Measurements from ENCODE around the gene PLOD3. TPM values are rescaled to one million over a fixed set of nuclear protein-coding genes. Genes with fewer than 3 reads are reported as not detected.

Gene PLOD3
- total and polyA plus RNA-seq, 2 of the 8 experiments (the other 6 are each of a cell fraction or from before 2014, with no cell fraction given), result 28.4 to 47.2 TPM

- no peak overlapping the region for H3K4ac ChIP-seq (replicated peaks; ENCODE audit: insufficient read length, low read depth, low read length)
- 0 out of 2 replicates have a peak overlapping the region, but pooled peaks have one; percentile 9 for H2BK12ac ChIP-seq (ENCODE audit: low read depth, low read length)
- H2BK15ac ChIP-seq (ENCODE audit: low read length), result no peak overlapping the region
- H4K5ac ChIP-seq (ENCODE audit: insufficient read length, low read depth, low read length), result no peak overlapping the region
- H4K8ac ChIP-seq (ENCODE audit: extremely low read depth, insufficient read depth, low read length), result no peak overlapping the region
- H2AK5ac ChIP-seq (ENCODE audit: low read depth, low read length), result no peak overlapping the region
- no peak overlapping the region for H3K23ac ChIP-seq (ENCODE audit: insufficient read length)
- WGBS, 2 experiments (ENCODE audit: extremely low coverage in 1 of 2, insufficient coverage in 1 of 2, insufficient read length in 1 of 2, insufficient replicate concordance in 2 of 2, low coverage in 1 of 2, low lambda C conversion rate in 2 of 2, missing lambda C conversion rate in 1 of 2), result 91% methylated on average over 23 of the region's 27 CpGs; no CpG with 5 or more reads in 1 of the 2 experiments
- DNase-seq (ENCODE audit: low read depth in 1 of 2, low spot score in 2 of 2) (no peak), FAIRE-seq (no peak)
- no peak overlapping the region for H2AFZ ChIP-seq (ENCODE audit: low read length)
- no peaks in the 10 kb centered on the region for H3K27me3 ChIP-seq (replicated peaks in 1 of 4; ENCODE audit: control insufficient read depth in 3 of 4, extremely low read depth in 1 of 4, insufficient read depth in 3 of 4, low read length in 3 of 4)
- no peak overlapping the region; the same call in 1 of the 2 replicates for H3K27ac ChIP-seq (ENCODE audit: low read depth, low read length)
- H3K18ac ChIP-seq (ENCODE audit: extremely low read depth, low read length), result no peak overlapping the region
- no peaks in the 10 kb centered on the region; a peak in 2 of 8 replicates for H3K36me3 ChIP-seq (ENCODE audit: control insufficient read depth in 2 of 4, insufficient read depth in 4 of 4, low read length in 3 of 4)
- POLR2A ChIA-PET (ENCODE audit: partially characterized antibody), result interaction anchor here (1.0 to 2.3 kb wide), 2 partner anchors 34 to 71 kb away, joined by 3 to 7 read pairs; no protein-coding TSS in a partner anchor
- peaks cover 1% of the 10 kb centered on the region for H3K23me2 ChIP-seq (ENCODE audit: low read depth, low read length)
- H3K4me2 ChIP-seq (ENCODE audit: insufficient read depth in 1 of 2, low read depth in 2 of 2, low read length in 2 of 2), result no peak overlapping the region
- H2BK5ac ChIP-seq (ENCODE audit: low read depth, low read length), result peak overlapping the region; percentile 52; the same call in 1 of the 2 replicates
- no peaks in the 10 kb centered on the region for H3K9me3 ChIP-seq (ENCODE audit: insufficient read depth in 2 of 2, low read depth in 1 of 2, low read length in 1 of 2)
- H3K79me2 ChIP-seq (ENCODE audit: control insufficient read depth in 1 of 2, insufficient read depth in 2 of 2, low read length in 2 of 2), result peaks cover 0 to 16% of the 10 kb centered on the region in 2 experiments; a peak in 1 of 4 replicates
- no peak overlapping the region for H2BK20ac ChIP-seq (ENCODE audit: low read length)
- no peak overlapping the region for H3K4me3 ChIP-seq (ENCODE audit: extremely low read depth in 1 of 4, insufficient read depth in 2 of 4, low read depth in 3 of 4, low read length in 4 of 4)
- H3K9ac ChIP-seq (replicated peaks in 1 of 4; ENCODE audit: extremely low read depth in 1 of 4, low read depth in 3 of 4, low read length in 3 of 4), result no peak overlapping the region
- no peak overlapping the region for H3K56ac ChIP-seq (replicated peaks; ENCODE audit: insufficient read length, low read depth, low read length)
- H4K91ac ChIP-seq (replicated peaks; ENCODE audit: insufficient read length, low read length), result no peak overlapping the region
- peaks cover 0 to 9% (median 4%) of the 10 kb centered on the region in 4 experiments; a peak in 5 of 7 replicates for H3K4me1 ChIP-seq (replicated peaks in 1 of 4; ENCODE audit: control insufficient read depth in 3 of 4, insufficient read depth in 4 of 4, low read length in 3 of 4)
- no peak overlapping the region for H3K14ac ChIP-seq (ENCODE audit: insufficient read length)
- H3K79me1 ChIP-seq (ENCODE audit: low read depth, low read length), result peaks cover 6% of the 10 kb centered on the region; the same call in 1 of the 2 replicates
- peaks cover 0 to 16% of the 10 kb centered on the region in 2 experiments for H4K20me1 ChIP-seq (replicated peaks in 1 of 2; ENCODE audit: control insufficient read depth in 1 of 2, insufficient read depth in 2 of 2, low read length in 2 of 2)
- CTCF ChIA-PET (ENCODE audit: partially characterized antibody), result interaction anchor here (1.0 to 2.0 kb wide), 6 partner anchors 17 to 264 kb away, joined by 3 to 7 read pairs (median 4); no protein-coding TSS in a partner anchor
- H2BK120ac ChIP-seq (replicated peaks; ENCODE audit: low read depth, low read length), result no peak overlapping the region
- no peak for TF ChIP-seq SIN3A (conservative IDR thresholded peaks at IDR 0.05 in 1 of 2, IDR thresholded peaks at IDR 0.05 in 1 of 2; ENCODE audit: low read depth in 1 of 2, low read length in 2 of 2)
- TF ChIP-seq NRF1 (IDR thresholded peaks at IDR 0.05; ENCODE audit: low read depth, low read length), result no peak
- TF ChIP-seq GTF2F1 (IDR thresholded peaks at IDR 0.05; ENCODE audit: borderline replicate concordance, low read depth, low read length), result no peak
- TF ChIP-seq EGR1 (IDR thresholded peaks at IDR 0.05; ENCODE audit: borderline replicate concordance, low read depth, low read length), result no peak
- TF ChIP-seq CBX5 (IDR thresholded peaks at IDR 0.05; ENCODE audit: low read depth, low read length), result no peak
- TF ChIP-seq, protein P1, sequence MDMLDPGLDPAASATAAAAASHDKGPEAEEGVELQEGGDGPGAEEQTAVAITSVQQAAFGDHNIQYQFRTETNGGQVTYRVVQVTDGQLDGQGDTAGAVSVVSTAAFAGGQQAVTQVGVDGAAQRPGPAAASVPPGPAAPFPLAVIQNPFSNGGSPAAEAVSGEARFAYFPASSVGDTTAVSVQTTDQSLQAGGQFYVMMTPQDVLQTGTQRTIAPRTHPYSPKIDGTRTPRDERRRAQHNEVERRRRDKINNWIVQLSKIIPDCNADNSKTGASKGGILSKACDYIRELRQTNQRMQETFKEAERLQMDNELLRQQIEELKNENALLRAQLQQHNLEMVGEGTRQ (IDR thresholded peaks at IDR 0.05; ENCODE audit: low read length), result no peak
- no peak for TF ChIP-seq CTBP2 (IDR thresholded peaks at IDR 0.05; ENCODE audit: borderline replicate concordance, insufficient read depth, insufficient read length, low read length)
- no peak for TF ChIP-seq SIRT6 (IDR thresholded peaks at IDR 0.05; ENCODE audit: low read length)
- no peak for TF ChIP-seq SRF (IDR thresholded peaks at IDR 0.05; ENCODE audit: low read depth, low read length)
- TF ChIP-seq ATF3 (IDR thresholded peaks at IDR 0.05; ENCODE audit: insufficient read depth, low read depth, low read length), result no peak
Measured at GRCh38 chr7:101239191-101239950, 22.0 kb upstream of the PLOD3 start.
